Activated CD4-positive, alpha-beta T cell treated with anti-CD3 and anti-CD28 coated beads for 24 hours (primary cell): ENCODE measurements around the gene PTPRC.

Source experiments
- DNase-seq, 2 donors: peaks; one replicate each; pipeline ENCODE4 v3.0.0-alpha.2; 2020; ENCODE audit warnings: low read depth in 2 of 2

PTPRC gene

DNA sequence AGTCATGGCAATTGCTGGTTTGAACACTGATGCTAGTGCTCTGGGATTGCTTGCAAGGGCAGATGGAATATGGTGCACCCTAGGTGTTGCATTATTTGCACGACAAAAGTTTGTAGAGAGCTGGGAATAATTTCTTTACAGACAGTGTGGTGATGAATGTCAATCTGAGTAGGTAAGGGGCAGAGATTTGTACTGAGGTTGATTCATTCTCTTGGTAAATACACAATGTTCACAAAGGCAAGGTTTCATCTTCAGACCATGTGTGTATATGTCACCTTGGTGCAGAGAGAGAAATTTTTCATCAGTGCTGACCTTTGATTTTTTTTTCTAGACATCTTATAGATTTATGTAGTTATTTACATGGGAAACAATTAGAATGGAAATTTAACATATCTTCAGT, 5.0 kb downstream of the PTPRC start:
- no peak for DNase-seq

DNA sequence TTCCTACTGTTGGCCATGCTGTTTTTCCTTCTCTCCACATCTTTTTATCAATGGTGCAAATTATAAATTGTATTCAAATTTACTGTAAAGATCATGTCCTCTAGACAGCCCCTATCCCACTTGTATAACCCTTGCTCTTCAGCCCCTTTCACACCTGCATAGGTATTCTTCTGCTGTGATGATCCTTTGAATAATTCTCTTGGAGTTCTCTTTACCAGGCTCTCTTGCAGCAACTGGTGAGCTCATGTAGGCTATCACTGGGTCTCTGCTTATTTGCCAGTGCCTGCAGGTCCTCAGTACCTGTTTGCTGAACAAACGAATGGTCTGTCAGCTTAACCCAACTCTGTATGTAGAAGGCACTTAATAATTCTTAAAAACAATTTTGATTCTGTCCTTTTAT, 8.2 kb downstream of the PTPRC start:
- DNase-seq, result no peak

DNA sequence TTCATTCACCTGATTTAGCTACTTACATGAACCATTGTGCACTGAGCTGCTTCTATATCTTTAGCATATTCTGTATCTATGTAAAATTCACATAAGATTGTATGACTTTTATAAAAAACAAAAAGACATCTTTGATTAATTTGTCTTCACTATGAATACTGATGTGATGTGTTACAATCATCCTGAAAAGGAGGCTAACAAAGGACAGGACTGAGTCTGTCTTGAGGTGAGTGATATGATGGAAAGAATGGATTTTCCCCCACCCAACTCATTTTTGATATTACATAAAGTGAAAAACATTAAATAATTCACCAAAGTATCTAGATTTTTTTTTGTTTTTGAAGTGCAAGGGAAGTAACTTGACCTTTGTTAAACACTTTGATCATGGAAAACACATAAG, 9.8 kb downstream of the PTPRC start:
- no peak for DNase-seq

DNA sequence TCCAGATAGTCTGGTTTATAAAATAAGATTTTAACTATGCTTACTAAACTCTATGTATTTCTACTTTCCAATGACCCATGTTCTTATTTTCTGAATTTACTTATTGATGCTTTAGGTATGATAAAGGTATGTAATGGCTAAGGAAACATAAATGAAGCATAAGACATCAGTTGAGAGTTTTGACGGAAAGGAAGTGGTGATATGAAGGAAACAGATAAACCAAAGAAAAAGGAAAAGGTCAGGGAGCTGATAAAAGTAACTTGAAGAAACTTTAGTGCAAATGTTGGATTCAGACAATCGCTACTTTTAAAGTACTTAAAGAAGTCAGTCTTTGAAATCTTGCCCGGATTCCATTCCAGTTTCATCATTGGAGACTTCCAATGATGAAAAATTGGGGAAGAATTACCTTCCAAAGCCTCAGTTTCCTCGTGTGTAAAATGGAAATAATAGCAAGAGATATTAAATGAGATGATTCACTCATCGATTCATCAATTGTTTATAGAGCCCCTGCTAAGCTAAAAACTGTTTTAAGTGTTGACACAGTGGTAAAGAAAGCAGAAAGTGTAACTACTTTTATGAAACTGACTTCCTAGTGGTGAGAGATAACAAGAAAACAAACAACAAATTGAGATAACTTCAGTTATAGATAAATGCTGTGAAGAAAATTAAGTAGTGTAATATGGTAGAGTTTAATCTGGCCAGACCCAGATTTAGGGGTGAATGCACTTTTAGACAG, 10.6 kb downstream of the PTPRC start:
- DNase-seq, result no peak

DNA sequence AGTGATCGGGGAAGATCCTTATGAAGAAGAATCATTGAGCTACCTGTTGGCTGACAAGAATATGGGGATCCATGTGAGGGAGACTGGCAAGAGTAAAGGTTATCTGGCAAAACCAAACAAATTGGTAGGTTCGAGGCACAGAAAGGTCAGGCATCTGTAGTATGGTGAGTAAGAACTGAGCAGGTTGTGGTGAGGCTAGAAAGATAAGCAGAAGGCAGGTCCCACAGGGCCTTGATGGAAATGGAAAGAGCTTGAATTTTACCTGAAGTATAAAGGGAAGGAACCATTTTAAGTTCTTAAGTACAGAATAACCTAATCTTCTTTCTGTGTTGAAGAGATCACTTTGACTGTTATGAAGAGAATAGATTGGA, 11.1 kb downstream of the PTPRC start:
- DNase-seq, result no peak

- no peak for DNase-seq
Measured at GRCh38 chr1:198650506-198650905, 11.7 kb downstream of the PTPRC start.

DNA sequence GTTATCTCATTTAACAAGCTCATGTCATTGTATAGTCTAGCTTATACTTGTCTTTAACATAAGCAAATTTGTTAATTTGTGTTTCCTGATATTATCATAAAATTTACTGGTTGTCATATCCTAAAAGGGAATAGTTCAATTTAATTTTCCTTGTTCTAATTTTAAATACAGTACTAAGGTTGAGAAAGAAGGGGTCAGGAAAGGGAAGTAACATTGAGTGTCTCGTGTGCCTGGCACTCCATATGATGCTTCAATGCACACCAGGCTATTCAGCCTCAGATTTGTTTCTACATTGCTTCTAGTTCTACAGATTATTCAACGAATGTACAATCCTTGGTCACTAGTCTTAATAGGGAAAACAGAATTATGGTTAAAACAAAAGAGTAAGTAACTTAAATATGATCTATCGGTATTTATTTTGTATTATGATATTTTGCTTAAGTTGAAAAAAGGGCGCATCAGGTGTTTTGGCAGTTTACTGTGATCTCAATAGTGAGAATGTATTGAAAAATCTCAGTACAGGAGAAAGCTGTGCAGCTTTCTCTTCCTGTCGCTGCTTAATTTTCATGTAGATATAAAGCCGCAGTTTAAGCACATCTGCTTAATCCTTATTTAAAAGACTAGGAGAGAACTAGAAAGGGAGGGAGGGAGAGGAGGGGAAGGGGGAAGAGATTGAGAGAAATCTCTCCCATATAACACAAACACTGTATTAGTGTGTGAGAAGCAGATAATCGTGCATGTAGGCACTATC, 13.0 kb downstream of the PTPRC start:
- DNase-seq, result no peak

- DNase-seq, result no peak
Measured at GRCh38 chr1:198653808-198654413, 15.1 kb downstream of the PTPRC start.

DNA sequence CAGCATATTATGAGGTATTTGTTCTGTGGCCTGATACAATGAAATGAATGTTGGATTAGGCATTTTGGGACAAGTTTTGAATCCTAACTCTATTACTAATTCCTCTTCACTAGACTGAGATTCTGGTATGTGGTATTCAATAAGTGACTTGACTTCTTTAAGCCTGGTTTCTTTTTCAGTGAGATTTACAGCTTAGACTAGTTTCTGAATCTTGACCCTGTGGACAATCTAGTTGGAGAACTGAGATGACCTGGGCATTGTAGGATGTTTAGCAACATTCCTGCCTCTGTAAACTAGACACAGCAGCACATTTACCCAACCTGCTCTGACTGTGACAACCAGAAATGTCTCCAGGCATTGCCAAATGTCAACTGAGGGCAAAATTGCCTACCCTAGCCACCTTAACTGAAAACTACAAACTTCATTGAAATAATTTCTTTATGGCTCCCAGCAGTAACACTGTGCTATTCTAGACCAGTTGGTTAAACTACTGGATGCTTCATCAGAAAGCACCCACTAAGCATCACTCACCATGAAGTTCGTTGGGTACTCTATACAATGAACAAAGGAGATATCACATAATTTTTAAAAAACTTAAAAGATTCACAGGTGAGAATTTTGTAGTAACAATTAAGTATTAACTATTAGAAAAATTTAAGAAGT, 16.8 kb downstream of the PTPRC start:
- no peak for DNase-seq

DNA sequence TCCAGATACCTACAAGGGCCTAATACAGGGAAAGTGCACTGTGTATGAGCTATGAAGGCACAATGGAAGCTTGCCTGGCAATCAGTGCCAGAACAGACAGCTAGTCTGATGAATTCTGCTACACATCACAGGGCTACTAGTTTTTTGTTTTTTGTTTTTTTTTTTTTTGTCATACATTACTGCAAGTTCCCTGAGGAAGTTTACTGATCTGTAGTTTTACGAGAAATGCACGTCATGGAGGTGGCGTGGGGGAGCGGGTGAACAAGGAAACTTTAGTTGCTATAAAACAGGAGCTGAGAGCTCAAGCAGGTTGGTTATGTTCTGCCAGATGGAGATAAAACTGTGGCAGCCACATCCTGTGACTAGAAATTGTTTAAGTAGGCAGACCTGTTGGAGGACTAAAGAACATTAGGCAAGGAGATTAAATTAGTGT, 17.7 kb downstream of the PTPRC start:
- peak in 1 of 2 donors; percentile 49 for DNase-seq

DNA sequence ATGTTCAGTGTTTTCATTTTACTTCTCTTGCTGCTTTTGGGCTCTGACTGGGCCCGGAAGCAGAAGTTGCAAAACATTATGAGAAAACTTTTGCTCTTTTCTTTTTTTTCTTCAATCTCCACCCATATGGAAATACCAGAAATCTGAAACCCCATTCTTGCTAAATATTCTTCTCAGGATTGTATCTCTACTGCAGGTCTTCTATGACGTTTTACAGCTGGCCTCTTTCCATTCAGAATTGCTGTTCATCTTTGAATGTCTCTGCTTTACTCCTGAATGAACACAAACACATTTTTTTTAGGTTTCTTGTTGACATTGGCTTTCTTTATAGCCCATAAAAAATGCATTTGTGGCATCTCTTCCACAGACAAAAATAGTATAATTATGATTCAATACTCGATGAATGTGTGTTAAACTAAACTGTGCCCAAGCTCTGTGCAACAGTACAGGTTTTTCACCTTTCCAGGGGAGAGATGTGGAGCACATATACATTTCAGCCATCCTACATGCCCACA, 18.8 kb downstream of the PTPRC start:
- DNase-seq, result no peak

DNA sequence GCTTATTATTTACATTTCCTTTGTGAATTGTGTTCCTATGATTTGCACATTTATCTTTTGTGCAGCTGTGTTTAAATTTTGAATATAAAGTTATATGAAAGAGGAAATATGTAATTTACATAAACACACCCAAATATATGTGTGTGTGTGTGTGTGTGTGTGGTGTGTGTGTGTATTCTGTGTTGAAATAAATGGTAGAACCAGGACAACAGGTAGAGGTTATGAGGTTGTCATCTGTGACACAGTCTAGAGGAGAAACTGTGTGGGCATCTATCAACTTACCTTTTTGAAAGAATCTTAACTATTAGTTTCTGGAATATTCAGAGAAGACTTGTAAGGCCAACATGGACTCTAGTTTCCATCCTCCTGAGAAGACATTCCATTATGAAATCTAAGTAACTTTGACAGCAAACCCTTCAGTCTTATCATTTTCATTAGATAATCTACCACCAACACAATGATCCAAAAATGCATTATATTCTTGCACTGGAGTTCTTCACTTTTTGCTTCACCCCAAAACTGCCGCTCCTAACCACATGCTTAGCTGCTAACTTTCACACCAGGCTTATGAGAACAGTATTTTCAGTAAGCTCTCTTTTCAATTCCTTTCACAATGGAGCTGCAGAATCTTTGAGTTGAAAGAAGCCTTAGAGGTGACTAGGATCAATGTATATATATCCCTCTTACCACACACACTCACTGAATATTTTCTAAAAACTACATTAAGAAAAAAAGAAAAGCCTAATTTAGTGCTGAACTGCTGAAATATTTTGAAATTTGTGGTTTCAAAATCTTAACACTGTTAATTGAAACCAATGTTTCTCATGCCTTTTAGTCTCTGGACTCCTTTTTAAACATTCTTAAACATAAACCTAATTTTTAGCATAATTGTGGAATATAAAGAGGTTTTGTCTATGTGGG, 21.8 kb downstream of the PTPRC start:
- DNase-seq, result no peak

DNA sequence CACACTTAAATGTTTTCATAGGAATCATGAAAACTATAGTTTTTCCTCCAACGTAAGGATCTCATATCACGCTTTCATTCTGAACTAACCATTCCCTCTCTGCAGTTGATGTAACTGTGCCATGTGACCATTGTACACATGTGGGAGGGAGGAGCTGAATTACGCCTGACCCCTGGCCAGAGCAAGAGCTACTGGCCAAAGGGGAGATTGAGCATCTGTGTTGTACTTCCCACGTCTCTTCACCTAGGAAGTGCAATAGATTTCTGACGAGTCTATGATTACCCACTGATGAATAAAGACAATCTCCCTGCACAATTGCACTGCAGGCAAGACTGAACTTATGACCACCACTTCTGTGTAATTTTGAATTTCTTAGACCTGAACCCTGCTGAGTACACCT, 24.0 kb downstream of the PTPRC start:
- no peak for DNase-seq

- DNase-seq, result no peak
Measured at GRCh38 chr1:198664068-198664788, 25.4 kb downstream of the PTPRC start.

GRCh38 chr1:198667186-198667585, 28.3 kb downstream of the PTPRC start:
- DNase-seq, result no peak

DNA sequence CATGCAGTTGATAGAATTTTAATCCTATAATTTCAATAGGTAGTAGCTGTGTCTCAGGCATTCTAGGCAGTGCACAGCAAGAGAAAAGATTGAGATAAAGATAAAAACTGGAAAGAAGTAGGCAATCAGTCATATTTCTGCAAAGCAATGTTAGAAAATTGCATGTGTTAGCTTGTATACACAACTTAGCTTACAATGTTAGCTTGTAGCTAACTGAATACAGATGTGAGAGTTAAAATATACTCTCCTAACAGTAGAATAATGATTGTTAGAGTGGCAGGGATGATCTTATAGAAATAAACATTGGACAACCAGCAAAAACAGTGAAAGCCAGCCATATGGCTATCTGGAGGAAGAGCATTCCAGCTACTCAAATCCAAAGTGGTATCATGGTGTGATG, 29.0 kb downstream of the PTPRC start:
- DNase-seq, result no peak

- no peak for DNase-seq
Measured at GRCh38 chr1:198669023-198669698, 30.3 kb downstream of the PTPRC start.

DNA sequence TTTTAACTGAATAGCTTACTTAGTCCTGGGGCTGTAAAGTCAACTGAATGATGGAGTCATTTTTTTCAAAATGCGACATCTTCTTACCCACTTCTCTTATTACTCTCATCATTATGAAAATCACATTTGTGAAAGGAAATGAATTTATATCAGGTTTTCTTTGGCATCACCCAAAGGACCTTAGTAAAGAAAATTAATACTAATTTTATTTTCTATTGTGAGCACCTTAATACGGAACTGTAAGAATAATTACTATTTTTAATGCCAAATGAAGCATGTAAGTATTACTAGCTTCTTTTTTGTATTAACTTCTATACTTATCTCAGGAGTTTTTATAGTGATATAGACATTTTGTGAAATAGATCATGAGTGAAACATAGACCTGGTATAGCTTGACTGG, 30.9 kb downstream of the PTPRC start:
- DNase-seq, result no peak

GRCh38 chr1:198671136-198671535, 32.3 kb downstream of the PTPRC start:
- DNase-seq, result no peak

DNA sequence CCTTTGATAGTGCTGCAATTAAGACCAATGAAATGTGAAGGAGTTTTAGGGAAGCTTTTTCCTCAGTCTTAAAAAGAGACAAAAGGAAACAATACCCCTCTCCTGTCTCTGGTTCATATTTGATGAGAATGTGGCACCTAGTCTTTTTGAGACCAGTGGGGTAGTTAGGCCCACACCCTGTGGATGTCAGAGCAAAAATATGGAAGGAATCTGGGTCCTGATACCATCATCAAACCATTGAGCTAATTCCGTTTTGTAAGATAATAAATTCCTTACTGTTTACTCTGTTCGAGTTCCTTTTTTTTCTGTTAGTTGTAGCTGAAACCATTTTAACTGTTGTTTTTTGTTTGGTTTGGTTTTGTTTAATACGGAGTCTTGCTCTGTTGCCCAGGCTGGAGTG, 33.3 kb downstream of the PTPRC start:
- DNase-seq, result no peak
